GM18502 (cell line): ENCODE data around the gene MTA3.

Source experiments
- ATAC-seq: cut with Tn5 transposase; IDR thresholded peaks from one replicate; pipeline ENCODE4 v1.9.1; 2021; ENCODE audit warnings: mild to moderate bottlenecking; ENCODE audit not compliant: unreplicated experiment, poor library complexity

Gene MTA3

DNA sequence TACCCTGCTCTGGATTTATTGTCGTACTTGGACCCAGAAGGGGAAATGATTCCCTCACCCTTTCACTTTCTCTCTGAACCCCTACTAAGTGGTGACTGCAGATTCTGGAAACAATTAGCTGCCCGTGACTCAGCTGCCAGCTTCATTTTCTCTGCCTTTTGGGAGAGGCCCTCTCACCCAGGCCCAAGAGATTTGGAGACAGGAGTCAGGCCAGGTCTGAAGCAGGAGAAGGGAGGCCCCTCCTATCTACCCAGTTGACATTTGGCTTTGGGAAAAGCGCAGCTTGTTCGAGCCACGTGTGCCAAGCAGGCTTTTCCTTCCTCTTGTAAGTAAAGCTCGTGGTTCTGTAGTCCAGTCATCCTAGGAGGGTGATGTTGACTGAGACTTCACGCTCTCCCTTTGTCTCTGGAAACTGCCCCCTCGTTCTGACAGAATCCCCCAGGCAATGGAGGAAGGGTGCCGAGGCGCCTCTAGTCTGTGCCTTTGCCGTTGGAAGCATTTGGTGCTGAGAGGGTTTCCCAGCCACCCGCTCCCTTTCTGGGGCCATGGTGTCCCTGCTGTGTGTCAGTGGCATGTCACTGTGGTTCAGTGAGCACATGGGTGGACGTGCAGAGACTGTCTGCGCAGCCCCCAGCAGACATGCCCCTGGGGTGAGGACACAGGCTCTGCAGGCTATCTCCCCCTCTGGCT is 186.9 kb downstream of the MTA3 start:
- ATAC-seq: no peak

DNA sequence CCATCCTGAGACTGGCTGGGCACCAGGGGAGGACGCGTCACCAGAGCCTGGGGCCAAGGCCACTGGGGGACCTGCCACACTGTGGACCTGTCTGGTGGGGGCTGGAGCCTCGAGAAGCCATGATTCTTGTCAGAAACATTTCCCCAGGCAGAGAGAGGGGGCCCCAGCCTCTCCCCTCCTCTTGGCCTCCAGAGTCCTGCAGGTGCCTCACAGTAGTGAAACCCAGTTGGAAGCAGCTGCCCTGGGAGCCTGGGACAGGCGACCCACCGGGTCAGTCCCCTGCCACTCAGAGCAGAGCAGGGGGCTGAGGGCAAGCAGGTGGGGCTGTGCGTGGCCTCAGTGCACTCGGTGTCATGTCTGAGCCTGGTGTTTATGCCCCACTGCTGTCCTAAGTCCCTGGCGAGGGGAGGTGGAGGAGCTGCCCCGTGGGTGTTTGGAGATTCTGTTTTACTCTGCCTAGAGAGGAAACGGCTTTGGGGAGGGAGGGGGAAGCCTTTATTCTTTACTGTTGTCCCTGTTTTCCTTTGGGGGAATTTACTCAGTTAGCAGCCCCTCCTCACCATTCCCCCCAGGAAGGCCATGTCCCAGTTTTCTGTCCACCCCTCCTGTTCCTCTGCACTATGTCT is 187.8 kb downstream of the MTA3 start:
- no peak for ATAC-seq

DNA sequence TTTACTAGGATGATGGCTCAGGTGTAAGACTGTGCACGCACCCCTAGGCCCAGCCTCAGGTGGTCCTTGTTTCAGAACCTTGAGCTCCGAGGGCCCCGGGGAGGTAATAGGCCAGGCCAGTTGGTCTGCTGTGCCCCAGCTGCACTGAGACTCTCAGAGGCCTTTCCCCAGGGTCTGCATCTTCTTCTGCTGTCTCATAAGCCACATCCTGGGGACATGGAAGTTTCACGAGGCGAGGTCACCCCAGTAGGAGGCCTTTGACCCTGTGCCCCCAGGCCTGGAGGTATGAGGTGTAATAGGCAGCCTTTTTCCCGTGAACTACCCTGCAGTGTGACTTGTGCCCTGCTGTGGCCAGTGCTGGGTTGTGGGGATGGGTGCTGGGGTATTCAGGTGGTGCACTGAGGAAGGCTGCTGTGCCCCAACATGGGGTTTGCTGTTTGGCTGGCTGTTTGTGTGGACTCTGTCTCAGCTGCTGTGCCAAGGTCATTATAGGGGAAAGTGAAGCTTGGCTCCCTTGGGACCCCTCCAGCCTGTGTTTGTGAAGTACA is 188.6 kb downstream of the MTA3 start:
- no peak for ATAC-seq

DNA sequence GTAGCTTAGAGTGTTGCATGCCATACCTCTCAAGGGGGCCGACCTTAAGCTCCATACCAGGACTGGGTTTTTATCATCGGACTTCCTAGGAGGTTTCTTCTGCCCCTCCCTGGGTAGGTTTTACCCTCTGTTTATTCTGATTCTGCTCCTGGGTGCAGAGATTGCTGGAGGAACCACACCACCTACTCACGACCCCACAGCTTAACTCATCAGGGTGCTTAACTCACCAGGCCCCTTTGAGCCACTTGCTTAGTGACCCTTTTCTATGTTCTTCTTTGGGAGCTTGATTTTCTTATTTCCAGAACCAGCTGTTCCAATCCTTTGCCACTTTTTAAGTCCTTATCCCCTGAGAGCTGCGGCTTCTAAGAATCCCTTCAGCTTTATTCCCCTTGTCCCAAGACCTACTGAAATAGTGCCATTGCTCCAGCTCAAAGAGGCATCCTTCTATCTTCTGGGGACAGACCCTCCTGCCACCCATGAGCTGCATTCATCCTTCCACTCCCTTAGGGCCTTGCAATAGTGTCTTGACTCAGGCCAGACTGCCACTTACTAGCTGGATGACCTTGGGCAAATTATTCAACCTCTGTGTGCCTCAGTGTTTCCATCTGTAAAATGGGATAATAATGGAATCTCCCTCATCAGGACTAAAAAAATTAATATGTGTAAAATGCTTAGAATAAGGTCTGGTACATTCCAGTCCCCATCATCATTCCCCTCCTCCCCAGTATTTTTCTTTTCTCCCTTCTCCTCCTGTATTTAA is 189.7 kb downstream of the MTA3 start:
- no peak for ATAC-seq

DNA sequence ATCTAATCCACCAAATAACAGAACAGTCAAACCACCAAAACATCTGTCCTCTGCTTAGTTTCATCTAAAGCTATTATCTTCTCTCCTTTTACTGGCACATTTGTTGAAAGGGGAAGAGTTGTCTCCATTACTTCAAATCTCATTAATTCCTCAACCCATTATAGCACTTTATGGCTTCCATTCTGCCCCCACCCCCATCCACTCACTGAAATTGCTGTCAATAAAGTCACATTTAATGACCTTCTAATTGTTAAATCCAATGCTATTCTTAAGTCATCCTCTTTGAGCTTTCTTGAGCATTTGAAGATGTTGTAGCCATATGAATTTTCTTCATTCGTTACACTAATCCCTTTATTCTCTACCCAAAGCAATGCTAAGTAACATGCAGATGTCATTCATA is 190.3 kb downstream of the MTA3 start:
- no peak for ATAC-seq

DNA sequence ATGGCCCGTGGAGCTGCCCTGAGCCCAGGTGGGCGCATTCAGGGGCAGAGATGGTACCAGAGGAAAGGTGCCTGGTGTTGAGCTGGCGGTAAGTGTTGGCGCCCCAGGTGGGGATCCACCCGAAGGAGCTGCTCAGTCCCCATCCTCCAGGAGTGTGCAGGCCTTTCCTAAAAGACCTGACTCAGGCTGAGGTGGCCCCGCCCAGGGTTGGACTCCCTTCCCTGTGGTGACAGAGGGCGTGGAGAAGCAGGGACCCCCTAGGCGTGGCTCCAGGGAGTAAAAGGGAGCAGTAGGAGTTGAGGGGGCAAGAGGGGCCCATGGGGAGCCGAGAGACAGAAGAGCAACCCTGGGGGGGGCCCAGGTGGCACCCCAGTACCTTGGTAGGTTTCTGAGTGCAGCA is 193.1 kb downstream of the MTA3 start:
- no peak for ATAC-seq

DNA sequence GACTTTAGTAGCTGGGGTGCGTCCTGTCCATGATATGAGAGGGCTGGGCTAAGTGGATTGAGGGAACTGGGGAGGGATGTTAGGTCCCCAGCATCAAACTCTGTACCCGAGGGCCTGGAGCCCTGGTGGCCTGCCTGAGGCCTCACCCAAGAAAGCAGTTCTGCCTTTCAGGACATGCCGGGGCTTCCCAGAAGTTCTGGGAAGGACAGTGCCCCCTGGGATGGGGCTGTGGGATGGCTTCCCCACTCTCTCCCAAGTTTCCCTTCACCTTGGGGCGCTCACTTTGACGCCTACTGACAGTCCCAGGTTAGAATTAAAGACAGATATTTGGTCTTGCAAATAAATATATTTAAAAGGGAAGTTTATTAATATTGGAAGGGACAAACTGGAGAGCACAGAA is 193.7 kb downstream of the MTA3 start:
- ATAC-seq: no peak

DNA sequence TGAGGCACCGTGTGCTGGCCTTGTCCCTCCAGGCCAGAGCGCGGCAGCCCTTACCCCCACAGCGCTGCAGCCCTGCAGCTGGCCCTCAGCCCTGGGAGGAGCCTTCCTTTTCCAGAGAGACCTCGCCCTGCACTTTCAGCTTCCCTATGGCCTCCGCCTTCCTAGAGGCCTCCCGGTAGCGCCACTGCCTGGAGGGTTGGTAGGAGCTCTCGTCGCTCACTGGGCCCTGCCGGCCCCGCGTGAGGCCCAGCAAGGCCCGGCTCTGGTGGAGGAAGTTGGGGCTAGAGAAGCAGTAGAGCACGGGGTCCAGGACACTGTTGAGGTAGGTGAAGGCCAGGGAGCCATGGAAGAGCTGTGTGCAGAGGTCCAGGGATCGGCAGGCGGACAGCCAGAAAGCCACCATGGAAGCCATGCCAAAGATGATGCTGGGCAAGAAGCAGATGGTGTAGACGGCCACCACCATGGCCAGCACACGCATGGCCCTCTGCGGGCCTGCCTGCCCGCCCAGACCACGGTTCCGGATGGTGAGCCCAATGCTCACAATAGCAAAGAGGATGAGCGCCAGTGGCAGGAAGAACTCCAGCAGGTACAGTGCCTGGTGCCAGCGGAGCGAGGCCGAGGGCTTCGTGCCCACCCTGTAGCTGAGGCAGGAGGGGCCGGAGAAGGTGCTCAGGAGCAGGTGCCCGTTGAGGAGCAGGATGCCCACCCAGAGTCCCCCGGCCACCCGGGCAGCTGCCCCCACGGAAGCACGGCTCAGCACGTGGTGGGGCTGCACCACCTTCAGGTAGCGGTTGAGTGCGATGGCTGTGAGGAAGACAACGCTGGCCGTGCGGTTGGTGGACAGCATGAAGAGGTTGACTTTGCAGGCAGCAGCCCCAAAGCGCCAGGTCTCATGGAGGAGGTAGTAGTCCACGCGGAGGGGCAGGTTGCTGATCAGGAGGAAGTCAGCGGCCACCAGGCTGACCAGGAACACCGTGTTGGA is 194.7 kb downstream of the MTA3 start:
- ATAC-seq: no peak

DNA sequence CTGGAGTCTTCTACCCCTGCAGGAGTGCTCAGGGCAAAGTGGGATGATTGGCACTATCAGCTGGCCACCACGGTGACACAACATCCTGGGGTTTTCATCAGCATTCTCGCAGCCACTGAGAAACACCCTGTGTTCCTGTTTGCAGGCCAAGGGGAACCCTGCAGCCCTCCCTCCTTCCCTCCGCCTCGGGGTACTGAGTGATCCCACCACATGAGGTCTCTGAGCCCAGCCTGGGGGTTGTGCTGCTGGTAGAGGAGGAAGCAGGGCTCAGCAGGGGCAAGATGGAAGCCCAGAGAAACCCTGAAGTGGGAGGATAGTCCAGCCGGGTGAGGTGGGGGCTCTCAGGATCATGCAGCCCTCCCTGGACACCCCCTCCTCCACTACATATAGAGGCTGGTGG is 195.7 kb downstream of the MTA3 start, which contains the start of gene OXER1:
TSS of gene OXER1 (minus strand) at position 40 of the 400 bp plus-strand sequence. CDS start 73 bp downstream, outside the sequence.
- no peak for ATAC-seq

DNA sequence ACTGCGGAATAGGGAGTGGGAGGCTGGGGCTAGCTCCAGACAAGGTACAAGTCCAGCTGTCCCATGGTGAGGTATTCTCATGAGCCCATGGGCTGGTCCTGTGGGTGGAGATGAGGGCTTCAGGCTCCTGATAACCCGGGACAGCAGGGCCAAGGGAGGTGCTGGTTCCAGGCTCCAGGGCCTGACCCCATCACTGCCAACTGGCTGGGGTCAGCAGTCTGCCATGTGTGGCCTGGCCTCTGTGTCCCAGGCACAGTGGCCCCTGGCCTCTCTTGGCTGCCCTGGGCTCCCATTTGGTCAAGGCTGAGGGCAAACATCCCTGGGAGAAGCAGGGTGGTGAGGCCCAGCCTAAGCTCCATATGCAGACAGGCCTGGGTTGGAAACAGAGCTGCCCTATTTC is 196.5 kb downstream of the MTA3 start:
- no peak for ATAC-seq

DNA sequence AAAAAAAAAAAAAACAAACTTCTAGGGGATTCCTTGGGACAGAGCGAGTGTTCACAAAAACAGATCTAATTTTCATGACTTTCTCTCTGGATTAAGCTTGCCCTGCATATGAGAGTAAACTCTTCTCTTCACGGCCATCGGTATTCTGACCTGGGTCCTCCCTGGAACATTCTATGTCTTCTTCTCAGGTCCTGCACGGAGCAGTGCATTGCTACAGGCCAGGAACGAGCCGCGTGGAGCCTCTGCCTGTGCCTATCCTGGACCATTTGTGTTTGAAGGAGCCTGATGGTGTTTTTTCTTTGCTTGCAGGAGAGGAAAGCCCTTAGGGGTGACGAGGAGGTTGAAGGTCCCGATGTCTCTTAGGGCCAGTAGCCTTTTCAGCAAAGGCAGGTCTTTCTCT is 197.3 kb downstream of the MTA3 start:
- no peak for ATAC-seq

DNA sequence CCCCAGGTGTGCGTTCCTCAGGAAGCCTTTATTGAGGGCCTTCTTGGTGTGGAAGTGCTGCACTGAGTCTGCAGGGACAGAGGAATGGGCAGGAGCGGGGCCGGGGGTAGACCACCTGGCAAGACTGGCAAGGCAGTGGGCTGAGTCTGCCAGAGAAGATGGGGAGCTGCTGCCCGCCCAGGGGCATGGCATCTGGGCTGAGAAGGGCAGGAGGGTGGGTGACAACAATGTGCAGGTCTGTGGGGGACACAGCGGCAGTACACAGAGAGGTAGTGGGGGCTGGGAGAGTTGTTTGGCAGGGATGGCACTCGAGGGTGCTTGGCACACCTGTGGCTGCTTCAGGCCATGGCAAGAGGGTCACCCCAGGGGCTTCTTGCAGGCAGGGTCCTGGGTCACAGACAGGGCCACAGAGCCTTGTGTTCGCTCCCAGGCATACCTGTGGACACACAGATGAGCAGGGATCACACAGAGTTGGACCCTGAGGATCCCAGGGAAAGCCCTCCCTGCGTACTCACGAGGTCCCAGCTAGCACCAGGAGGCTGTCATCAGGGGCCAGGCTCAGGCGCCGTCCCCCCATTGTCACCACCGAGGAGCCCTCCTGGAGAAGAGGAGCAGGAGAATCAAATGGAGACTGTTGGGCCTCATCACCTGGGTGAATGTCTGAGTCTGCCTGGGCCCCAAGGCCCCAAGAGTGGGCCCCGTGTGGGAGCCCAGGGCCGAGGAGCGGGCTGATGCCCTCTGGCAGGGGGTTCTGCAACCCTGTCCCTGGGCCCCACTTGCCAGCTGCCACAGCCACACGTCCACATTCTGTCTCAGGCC is 198.9 kb downstream of the MTA3 start:
- ATAC-seq: no peak

DNA sequence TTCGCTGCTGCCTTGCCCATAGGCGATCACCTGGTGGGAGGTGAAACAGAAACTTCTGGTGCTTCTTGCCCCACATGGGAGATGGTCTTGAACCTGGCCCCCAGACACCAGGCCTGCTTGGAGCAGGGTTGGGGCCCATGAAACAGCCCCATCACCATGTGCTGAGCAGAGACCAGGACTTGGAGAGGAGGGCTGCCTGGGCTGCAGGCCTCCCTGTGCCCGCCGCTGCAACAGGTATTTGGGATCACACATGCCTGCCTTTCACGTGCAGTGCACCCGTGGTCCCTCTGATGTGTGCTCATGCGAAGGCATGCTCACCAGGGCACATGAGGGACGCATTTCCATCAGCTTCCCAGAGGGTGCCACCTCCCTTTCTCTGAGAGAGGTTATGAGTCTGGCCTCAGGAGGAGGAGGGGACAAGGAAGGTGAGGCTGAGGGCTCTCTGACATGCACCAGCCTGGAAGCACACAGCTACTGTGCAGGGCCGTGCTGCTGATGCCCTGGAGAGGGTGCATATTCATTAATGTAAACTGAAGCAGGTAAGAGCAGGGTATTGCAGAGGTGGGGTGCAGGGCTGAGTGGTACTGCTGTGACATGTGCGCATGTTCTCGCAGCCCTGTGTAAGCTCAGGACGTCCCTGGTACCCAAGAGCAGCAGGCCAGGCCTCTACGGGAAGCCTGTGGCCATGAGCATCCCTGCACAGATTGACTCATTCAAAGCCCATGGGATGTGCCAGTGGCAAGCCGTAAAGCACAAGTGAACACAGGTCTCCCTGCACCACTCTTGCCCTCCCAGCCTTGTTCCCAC is 199.7 kb downstream of the MTA3 start:
- ATAC-seq: no peak

DNA sequence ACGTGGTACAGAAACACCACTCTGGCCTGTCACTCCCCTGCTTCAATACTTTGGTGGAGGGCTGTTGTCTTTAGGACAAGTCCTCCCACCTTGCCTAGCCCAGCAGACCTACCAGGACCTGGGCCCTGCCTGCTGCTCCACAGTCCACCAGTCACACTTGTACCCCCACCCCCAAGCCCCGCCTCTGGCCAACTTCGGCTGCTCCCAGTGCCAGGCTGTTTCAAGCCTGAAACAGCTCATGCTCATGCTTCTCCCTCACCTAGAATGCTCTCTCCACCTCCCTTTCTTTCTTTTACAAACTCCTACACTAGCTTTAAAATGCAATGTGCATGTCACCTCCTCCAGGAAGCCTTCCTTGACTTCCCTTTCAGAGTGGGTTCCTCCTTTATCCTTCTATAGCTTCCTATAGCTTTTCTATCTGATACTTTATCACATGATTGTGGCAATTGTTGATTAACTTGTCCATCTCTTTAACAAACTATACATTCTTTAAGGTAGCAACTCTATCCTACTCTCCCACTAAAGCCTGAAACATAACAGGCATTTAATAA is 200.3 kb downstream of the MTA3 start:
- no peak for ATAC-seq

DNA sequence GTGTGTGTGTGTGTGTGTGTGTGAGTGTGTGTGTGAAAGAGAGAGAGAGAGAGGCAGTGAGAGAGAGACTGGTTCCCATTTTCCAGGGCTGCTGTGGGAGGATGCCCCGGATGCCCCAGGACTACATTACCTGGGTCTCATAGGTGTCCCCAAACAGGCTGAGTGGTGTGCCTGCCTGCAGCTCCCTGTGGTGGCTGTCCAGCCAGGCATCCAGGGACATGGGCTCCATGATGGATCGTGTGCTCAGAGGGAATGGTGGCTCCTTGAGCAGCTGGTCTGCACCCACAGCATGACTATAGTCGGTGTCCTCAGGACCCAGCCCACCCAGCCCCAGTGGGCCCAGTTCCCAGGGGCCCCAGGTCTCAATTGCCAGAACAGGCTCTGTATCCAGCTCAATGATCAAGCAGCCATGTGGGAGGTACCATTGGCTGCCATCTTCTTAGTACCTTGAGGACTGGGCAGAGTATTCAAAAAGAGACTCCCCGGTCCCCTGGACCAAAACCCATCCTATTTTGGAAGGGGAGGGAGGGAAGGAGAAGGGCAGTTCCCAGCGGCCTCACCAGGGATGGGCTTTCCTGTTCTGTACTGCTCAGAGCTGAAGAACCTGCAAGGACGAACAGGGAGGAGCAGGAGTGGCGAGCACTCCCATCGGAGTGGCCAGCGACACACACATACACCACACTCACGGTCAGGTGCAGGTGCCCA is 201.3 kb downstream of the MTA3 start:
- no peak for ATAC-seq

DNA sequence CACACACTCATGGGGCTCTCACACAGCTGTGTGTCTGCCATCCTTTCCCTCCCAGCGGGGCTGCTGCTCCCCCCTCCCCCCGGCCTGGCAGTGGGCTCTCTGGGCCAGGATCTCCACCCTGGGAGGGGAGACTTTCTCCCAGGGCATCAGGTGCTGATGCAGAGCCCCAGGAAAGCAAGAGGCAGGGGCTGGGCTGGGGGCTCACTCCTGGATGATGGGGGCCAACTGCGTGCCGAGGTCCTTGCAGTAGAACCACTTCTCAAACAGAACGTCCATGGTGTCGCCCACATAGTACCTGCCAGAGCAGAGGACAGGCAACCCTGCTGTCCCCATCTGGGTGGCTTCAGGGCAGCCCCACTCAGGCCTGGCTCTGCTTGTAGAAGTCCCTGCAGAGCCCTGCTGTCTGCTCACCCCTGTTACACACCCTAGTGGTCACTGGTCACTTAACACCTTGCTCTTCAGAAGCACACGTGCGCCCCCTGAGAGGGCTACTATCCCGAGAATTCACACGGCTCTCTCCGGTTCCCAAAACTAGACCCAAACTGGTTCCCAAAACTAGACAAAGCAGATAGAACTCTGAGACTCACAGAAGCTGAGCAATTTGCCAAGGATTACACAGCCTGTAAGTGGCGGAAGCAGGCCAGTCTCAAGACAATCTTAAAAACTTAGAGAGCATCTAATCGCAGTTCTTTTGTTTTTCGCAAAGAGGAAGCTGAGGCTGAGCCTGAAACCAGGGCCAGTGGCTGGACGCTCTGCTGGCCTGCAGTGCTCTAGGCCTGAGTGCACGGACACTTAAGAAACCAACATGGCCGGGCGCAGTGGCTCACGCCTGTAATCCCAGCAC is 202.1 kb downstream of the MTA3 start:
- ATAC-seq: peak; percentile 56
